ENCODE results near the gene PCYT1B.

PCYT1B gene

GRCh38 chrX:24542756-24543155, 104.4 kb downstream of the PCYT1B start:
- TF ChIP-seq, protein P1, sequence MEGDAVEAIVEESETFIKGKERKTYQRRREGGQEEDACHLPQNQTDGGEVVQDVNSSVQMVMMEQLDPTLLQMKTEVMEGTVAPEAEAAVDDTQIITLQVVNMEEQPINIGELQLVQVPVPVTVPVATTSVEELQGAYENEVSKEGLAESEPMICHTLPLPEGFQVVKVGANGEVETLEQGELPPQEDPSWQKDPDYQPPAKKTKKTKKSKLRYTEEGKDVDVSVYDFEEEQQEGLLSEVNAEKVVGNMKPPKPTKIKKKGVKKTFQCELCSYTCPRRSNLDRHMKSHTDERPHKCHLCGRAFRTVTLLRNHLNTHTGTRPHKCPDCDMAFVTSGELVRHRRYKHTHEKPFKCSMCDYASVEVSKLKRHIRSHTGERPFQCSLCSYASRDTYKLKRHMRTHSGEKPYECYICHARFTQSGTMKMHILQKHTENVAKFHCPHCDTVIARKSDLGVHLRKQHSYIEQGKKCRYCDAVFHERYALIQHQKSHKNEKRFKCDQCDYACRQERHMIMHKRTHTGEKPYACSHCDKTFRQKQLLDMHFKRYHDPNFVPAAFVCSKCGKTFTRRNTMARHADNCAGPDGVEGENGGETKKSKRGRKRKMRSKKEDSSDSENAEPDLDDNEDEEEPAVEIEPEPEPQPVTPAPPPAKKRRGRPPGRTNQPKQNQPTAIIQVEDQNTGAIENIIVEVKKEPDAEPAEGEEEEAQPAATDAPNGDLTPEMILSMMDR (conservative IDR thresholded peaks at IDR 0.05; ENCODE audit: low read depth, low read length): no peak
- H3K4me3 ChIP-seq (ENCODE audit: low read length): no peak overlapping the region
- DNase-seq (ENCODE audit: low read depth): no peak

DNA sequence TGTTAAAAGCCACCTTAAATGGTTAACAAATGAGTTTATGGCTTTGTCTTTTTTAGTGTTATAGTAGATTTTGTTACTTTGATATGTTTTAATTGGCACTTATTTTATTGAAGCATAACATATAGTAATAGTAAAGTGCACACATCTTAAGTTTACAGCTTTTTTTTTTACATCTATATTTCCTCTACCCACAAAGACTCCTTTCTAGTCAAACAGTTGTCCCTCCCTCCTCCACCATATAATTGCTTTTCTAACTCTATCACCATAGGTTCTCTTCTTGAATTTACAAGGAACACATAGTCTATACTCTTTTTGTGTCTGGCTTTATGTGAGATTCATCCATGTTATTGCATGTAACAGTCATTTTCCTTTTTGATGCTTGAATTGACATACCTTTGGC, 110.6 kb downstream of the PCYT1B start:
- no peak for DNase-seq (ENCODE audit: low read depth)
- TF ChIP-seq, protein P1 (conservative IDR thresholded peaks at IDR 0.05; ENCODE audit: low read depth, low read length): no peak
- no peak overlapping the region for H3K4me3 ChIP-seq (ENCODE audit: low read length)

DNA sequence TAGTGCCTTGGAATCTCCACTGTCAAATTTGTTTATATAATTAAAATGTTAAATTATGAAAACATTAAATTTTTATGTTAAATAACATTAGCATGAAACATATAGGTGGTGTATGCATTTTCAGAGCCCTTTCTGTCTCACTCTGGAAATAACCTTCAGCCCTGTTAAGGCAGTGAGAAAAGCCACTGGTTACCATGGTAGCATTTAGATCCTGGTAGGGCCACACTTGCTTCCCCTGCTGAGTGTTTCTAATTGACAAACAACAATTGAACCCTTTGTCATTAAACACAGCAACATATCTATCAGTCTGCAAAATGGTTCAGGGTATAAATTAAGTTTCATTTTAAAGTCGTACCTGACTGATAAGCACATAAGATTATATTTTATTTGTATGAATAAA, 118.5 kb downstream of the PCYT1B start:
- no peak overlapping the region for H3K4me3 ChIP-seq (ENCODE audit: low read length)
- TF ChIP-seq, protein P1 (conservative IDR thresholded peaks at IDR 0.05; ENCODE audit: low read depth, low read length): no peak
- DNase-seq (ENCODE audit: low read depth): no peak

DNA sequence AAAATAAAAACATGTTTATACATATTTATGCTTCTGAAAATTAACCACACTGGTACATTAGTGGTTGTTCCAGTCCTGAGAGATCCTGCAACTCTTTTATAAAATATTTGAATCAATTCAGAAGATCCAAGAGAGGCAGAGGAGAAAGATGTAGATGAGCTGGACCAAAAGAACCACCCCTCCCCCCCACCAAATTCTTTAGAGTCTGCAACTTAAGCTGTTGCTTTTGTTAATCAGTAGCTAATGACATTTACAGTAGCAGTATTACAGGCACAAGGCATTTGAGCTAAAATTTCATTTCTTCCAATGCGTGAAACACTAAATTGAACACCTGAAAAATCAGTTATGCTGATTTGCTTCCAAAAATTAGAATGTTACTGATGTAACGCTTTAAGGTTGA, 120.5 kb downstream of the PCYT1B start:
- TF ChIP-seq, protein P1 (conservative IDR thresholded peaks at IDR 0.05; ENCODE audit: low read depth, low read length): no peak
- no peak for DNase-seq (ENCODE audit: low read depth)

GRCh38 chrX:24525455-24525854, 121.7 kb downstream of the PCYT1B start:
- H3K4me3 ChIP-seq (ENCODE audit: low read length): no peak overlapping the region
- DNase-seq (ENCODE audit: low read depth): no peak
- TF ChIP-seq, protein P1 (conservative IDR thresholded peaks at IDR 0.05; ENCODE audit: low read depth, low read length): no peak

More for the DNA sequence above, 120.5 kb downstream of the PCYT1B start:
- no peak overlapping the region for H3K4me3 ChIP-seq (ENCODE audit: low read length)

DNA sequence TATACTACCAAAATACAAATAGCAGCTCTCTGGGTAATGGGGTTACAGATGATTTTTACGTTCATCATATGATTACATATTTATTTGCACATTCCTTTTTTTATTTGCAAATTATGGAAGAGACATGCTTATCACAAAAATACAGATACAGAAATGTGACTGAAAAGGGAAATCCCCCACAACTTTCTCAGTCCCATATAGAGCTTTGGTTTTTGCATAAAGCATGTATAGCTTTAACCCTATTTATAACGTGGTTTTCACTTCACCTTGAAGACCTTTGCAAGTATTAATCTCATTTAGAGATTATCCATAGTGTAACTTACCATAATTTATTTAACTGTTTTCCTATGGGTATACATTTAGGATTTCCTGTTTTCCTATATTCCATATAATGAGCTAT, 126.7 kb downstream of the PCYT1B start:
- H3K4me3 ChIP-seq (ENCODE audit: low read length): no peak overlapping the region
- DNase-seq (ENCODE audit: low read depth): no peak
- TF ChIP-seq, protein P1 (conservative IDR thresholded peaks at IDR 0.05; ENCODE audit: low read depth, low read length): no peak

DNA sequence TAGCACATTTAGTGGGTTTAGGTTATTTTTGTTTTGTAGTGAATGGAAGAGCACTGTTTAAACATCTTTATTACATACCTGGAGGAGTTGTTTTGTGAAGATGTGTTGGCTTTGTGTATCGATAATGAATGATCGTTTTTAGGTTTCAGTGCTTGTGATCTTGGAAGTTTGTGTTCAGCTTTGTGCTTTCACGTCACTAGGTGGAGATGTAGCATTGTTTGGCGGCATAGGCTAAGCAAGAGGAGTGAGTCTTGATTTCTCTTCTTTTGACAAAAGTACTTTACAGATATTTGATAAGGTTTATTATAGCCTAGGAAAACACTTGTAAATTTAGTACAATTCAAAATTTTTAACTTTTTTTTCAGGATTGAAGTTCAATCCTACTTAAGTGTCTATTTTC, 131.7 kb downstream of the PCYT1B start:
- no peak overlapping the region for H3K4me3 ChIP-seq (ENCODE audit: low read length)
- TF ChIP-seq, protein P1 (conservative IDR thresholded peaks at IDR 0.05; ENCODE audit: low read depth, low read length): peak; percentile 50
- no peak for DNase-seq (ENCODE audit: low read depth)

Measured in retinal pigment epithelial cell (primary cell).